Measurements from ENCODE around the gene NLRP12.
"Not testable (repeated sequence)": the region's sequence is repeated elsewhere in the genome, so short reads cannot be mapped to it uniquely, and the experiment has no call there.

The NLRP12 gene

DNA sequence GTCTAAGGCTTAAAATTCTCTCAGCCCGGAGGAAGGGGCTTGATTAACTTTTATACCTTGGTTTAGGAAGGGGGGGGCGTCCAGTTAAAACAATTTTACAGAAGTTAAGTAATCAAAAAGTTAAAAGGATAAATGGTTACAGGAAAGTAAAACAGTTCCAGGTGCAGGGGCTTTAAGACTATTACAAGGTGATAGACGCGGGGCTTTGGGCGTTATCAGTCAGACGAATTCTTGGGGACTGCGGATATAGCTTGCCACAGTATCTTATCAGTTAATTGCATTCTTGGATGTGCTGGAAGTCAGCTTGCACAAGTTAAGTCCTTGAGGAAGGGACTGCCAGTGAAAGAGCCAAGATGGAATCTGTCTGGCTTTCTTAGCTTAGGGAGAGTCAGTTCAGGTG, 49.6 kb downstream of the NLRP12 start:
- not testable (repeated sequence) for DNase-seq

GRCh38 chr19:53773999-53774398, 50.1 kb downstream of the NLRP12 start:
- DNase-seq, result no peak

DNA sequence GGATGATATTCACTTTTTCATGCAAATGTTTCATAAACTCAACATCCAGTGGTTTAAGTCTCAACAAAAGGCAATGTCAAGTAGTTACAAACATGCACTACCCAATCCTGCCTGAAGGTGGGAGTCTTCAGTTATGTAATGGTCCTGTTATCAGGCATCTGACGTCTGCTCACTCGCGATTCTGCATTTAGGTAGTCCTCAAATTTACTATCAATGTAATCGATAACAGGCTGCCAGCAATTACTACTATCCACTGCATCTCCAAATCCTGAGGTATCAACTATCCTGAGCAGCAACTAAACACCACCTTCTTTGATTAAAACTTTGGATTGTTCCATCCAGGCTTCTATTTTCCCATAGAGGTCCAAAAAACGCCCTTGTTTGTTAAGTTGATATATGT, 51.2 kb downstream of the NLRP12 start:
- DNase-seq, result peak; percentile 50

GRCh38 chr19:53771144-53771543, 53.0 kb downstream of the NLRP12 start:
- no peak for DNase-seq

GRCh38 chr19:53769696-53770309, 54.3 kb downstream of the NLRP12 start:
- DNase-seq, result not testable (repeated sequence)

DNA sequence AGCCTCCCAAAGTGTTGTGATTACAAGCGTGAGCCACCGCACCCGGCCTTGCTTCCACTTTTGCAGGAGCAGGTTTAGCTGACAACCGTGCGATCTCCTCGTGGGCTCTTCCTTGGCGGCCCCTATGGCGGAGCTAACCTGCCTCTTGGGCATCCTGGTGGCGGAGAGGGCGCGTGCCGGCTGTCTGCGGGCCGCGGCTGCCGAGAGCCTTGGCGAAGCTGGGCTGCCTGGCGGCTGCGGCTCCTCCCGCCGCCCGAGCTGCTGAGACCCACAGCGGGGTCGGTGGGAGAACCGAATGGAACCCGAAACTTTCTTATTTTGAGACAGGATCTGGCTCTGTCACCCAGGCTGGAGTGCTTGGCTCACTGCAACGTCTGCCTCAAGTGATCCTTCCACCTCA, 55.7 kb downstream of the NLRP12 start:
- DNase-seq, result no peak

DNA sequence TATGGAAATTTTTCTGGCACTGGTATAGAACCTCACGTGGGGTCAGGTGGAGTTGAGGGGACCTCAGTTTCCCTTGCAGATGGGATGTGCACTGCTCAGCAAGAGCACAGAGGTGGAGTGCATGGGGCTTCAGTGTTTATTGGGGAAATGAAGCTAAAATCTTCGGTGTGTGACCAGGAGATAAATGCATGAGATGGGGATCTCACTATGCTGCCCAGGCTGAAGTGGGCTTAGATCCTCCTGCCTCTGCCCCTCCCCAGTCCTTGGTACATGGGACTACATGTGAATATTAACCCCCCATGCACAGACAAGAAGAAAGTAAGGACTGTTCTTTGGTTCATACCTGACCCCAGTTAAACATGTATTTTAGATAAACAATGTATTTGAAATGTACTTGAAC, 65.1 kb downstream of the NLRP12 start:
- not testable (repeated sequence) for DNase-seq
